Lower lobe of right lung (tissue), 2 donors: ENCODE measurements around the gene ZNF496. TPM values are rescaled to one million over a fixed set of nuclear protein-coding genes. Genes with fewer than 3 reads are reported as not detected.
A peak's percentile ranks its signal among the peaks of the same experiment; 100 is the strongest.
"Not testable (repeated sequence)": the region's sequence is repeated elsewhere in the genome, so short reads cannot be mapped to it uniquely, and the experiment has no call there.

ENCODE experiments used
- ATAC-seq, 2 donors: fragments of 200-7000 bp; cut with Tn5 transposase; one replicate each; pipeline ENCODE4 v1.9.1; 2020 to 2022; ENCODE audit warnings: mild to moderate bottlenecking in 2 of 2, moderate library complexity in 2 of 2
- DNase-seq: peaks from one replicate; pipeline ENCODE4 v3.0.0-alpha.2; 2020
- H3K27ac ChIP-seq: fragments of 200-600 bp; one replicate; pipeline ENCODE4 v1.8.0; 2022
- H3K27me3 ChIP-seq: fragments of 200-600 bp; one replicate; pipeline ENCODE4 v1.8.0; 2022; ENCODE audit warnings: low read depth
- H3K36me3 ChIP-seq: fragments of 200-600 bp; one replicate; pipeline ENCODE4 v1.8.0; 2022; ENCODE audit warnings: mild to moderate bottlenecking
- H3K4me1 ChIP-seq: fragments of 200-600 bp; one replicate; pipeline ENCODE4 v1.8.0; 2022
- H3K4me3 ChIP-seq: fragments of 200-600 bp; one replicate; pipeline ENCODE4 v1.8.0; 2022; ENCODE audit warnings: mild to moderate bottlenecking
- H3K9me3 ChIP-seq: fragments of 200-600 bp; one replicate; pipeline ENCODE4 v1.8.0; 2022
- CTCF ChIP-seq: fragments of 200-600 bp; IDR thresholded peaks from one replicate; pipeline ENCODE4 v1.8.0; 2022; ENCODE audit warnings: antibody characterized with exemption, mild to moderate bottlenecking
- intact Hi-C: fragments of 100-400 bp; cut with DNase I; formaldehyde crosslinking; loops from one replicate; pipeline ENCODE4 v1.11.0; 2022
- total RNA-seq: library from RNA; stranded (reverse); fragmentation: NEBNext Ultra II Directional; extraction: Animal tissue kit (Norgen Biotek cat#: 25700); gene quantifications from one replicate; pipeline ENCODE4 v1.2.1, GENCODE V29; 2021
- donor health status: DM: no; HTN: yes; CAD: no; lungs with severe emphysema.

Gene ZNF496
- total RNA-seq, 1 donor from 2014 or later: 16.9 TPM

GRCh38 chr1:247366926-247367645, 35.4 kb upstream of the ZNF496 start:
- no peak for TF ChIP-seq CTCF
- H3K4me3 ChIP-seq: no peak overlapping the region
- peaks cover 5% of the 10 kb centered on the region for H3K27me3 ChIP-seq
- ATAC-seq: no peak
- no peak overlapping the region for H3K27ac ChIP-seq
- H3K9me3 ChIP-seq: no peaks in the 10 kb centered on the region
- no peaks in the 10 kb centered on the region for H3K36me3 ChIP-seq
- no peaks in the 10 kb centered on the region for H3K4me1 ChIP-seq
- no peak for DNase-seq
- intact Hi-C loops: no loop called here

DNA sequence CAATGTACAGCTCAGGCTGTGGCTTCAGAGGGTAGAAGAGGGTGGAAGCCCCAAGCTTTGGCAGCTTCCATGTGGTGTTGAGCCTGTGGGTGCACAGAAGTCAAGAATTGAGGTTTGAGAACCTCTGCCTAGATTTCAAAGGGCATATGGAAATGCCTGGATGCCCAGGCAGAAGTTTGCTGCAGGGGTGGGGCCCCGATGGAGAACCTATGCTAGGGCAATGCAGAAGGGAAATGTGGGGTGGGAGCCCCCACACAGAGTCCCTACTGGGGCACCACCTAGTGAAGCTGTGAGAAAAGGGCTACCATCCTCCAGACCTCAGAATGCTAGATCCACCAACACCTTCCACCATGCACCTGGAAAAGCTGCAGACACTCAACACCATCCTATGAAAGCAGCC, 34.7 kb upstream of the ZNF496 start:
- H3K9me3 ChIP-seq, ATAC-seq, H3K4me1 ChIP-seq, H3K36me3 ChIP-seq, intact Hi-C loops, H3K27me3 ChIP-seq, H3K4me3 ChIP-seq, DNase-seq, H3K27ac ChIP-seq: not testable (repeated sequence)

DNA sequence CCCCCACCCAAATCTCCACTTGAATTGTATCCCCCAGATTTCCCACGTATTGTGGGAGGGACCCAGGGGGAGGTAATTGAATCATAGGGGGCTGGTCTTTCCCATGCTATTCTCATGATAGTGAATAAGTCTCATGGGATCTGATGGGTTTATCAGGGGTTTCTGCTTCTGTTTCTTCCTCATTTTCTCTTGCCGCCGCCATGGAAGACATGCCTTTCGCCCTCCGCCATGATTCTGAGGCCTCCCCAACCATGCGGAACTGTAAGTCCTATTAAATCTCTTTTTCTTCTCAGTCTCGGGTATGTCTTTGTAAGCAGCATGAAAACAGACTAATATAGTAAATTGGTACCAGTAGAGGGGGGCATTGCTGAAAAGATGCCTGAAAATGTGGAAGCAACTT, 33.4 kb upstream of the ZNF496 start:
- intact Hi-C loops: no loop called here
- peaks cover 5% of the 10 kb centered on the region for H3K27me3 ChIP-seq
- no peak for DNase-seq
- no peak for TF ChIP-seq CTCF
- no peak overlapping the region for H3K27ac ChIP-seq
- H3K4me1 ChIP-seq: peaks cover 8% of the 10 kb centered on the region
- H3K36me3 ChIP-seq: no peaks in the 10 kb centered on the region
- H3K4me3 ChIP-seq: no peak overlapping the region
- no peaks in the 10 kb centered on the region for H3K9me3 ChIP-seq
- no peak for ATAC-seq

DNA sequence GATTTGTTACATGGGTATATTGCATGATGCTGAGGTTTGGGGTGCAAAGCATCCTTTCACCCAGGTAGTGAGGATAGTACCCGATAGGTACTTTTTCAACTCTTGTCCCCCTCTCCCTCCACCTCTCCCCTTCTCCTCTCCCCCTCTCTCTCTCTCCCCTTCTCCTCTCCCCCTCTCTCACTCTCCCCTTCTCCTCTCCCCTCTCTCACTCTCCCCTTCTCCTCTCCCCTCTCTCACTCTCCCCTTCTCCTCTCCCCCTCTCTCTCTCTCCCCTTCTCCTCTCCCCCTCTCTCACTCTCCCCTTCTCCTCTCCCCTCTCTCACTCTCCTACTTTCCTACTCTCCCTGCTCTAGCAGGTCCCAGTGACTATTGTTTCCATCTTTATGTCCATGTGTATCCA, 31.3 kb upstream of the ZNF496 start:
- H3K27me3 ChIP-seq, H3K36me3 ChIP-seq, intact Hi-C loops, H3K27ac ChIP-seq, H3K9me3 ChIP-seq, ATAC-seq, DNase-seq, H3K4me3 ChIP-seq: not testable (repeated sequence)
- H3K4me1 ChIP-seq: peaks cover 17% of the 10 kb centered on the region

DNA sequence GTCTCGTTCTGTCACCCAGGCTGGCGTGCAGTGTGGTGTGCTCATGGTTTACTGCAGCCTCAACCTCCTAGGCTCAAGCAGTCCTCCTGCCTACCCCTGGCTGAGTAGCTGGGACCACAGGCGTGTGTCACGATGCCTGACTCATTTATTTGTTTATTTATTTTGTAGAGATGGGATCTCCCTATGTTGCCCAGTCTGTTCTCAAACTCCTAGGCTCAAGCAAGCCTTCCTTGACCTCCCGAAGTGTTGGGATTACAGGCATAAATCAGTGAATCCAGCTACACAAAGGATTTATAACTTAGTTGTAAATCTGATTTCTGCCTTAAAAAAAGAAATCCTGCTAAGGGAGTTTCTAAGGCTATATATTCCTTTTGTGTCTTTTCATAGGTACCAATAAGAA, 30.5 kb upstream of the ZNF496 start:
- ATAC-seq: no peak
- Histone ChIP-seq H3K36me3 (no peaks in the 10 kb centered on the region), H3K4me3 (no peak overlapping the region), H3K27ac (no peak overlapping the region), H3K4me1 (peaks cover 17% of the 10 kb centered on the region), H3K27me3 (peaks cover 5% of the 10 kb centered on the region), H3K9me3 (no peaks in the 10 kb centered on the region)
- no peak for DNase-seq
- TF ChIP-seq CTCF: no peak
- intact Hi-C loops: no loop called here

GRCh38 chr1:247360991-247361731, 29.5 kb upstream of the ZNF496 start:
- no peak overlapping the region for H3K4me3 ChIP-seq
- TF ChIP-seq CTCF: no peak
- ATAC-seq (peak; percentile 61 to 66), DNase-seq (peak; percentile 65)
- H3K36me3 ChIP-seq: no peaks in the 10 kb centered on the region
- H3K4me1 ChIP-seq: peaks cover 17% of the 10 kb centered on the region
- intact Hi-C loops: no loop called here
- H3K27ac ChIP-seq: peak overlapping the region; percentile 78
- H3K9me3 ChIP-seq: no peaks in the 10 kb centered on the region
- H3K27me3 ChIP-seq: peaks cover 5% of the 10 kb centered on the region
